AG04450 (cell line): ENCODE data around the gene CASKIN1. TPM values are rescaled to one million over a fixed set of nuclear protein-coding genes. Genes with fewer than 3 reads are reported as not detected.

ENCODE experiments used
- CTCF ChIA-PET: fragments of 300-600, 350-600 bp; formaldehyde crosslinking; extraction: SDS; loops from one replicate; lab custom pipeline; 2022; ENCODE audit warnings: antibody characterized with exemption, inconsistent platforms; lab: Charles Lee
- POLR2A ChIA-PET: fragments of 350-600 bp; formaldehyde crosslinking; extraction: SDS; loops from one replicate; lab custom pipeline; 2021; ENCODE audit warnings: antibody characterized with exemption, inconsistent platforms; lab: Yijun Ruan, JAX
- DNase-seq: peaks from one replicate; pipeline ENCODE4 v3.0.0-alpha.2; 2011; ENCODE audit warnings: low read depth, low spot score
- H3K27ac ChIP-seq: one replicate; pipeline ENCODE4 v1.5.1; 2012; ENCODE audit warnings: low read depth, low read length, control low read depth
- H3K27me3 ChIP-seq: one replicate; pipeline ENCODE4 v1.6.0; 2012; ENCODE audit warnings: low read length; ENCODE audit not compliant: control insufficient read depth, insufficient read depth
- H3K4me3 ChIP-seq: 2 replicates; pipeline ENCODE4 v1.5.1; 2011; ENCODE audit warnings: mild to moderate bottlenecking, low read depth, low read length, control low read depth
- H3K9me3 ChIP-seq: 2 replicates; pipeline ENCODE4 v1.5.1; 2012; ENCODE audit warnings: low read length; ENCODE audit not compliant: control insufficient read depth, insufficient read depth
- CTCF ChIP-seq: IDR thresholded peaks from 2 replicates; pipeline ENCODE4 v1.5.1; 2011; ENCODE audit warnings: low read depth, low read length, control low read depth, inconsistent platforms
- polyA plus RNA-seq: library from polyadenylated mRNA; depleted of rRNA; stranded (reverse); fragments of >200 nt; gene quantifications from 2 replicates; pipeline ENCODE4 v1.2.3, GENCODE V29; 2011

CASKIN1 gene
- polyA plus RNA-seq, 1 experiment, result 0.02 TPM

GRCh38 chr16:2154533-2155090 is 41.8 kb downstream of the CASKIN1 start:
- ChIA-PET CTCF (interaction anchor here (1.0 to 5.2 kb wide), 4 partner anchors 12 to 150 kb away, joined by 3 to 21 read pairs (median 6); no protein-coding TSS in a partner anchor), POLR2A (interaction anchor here (0.7 to 2.3 kb wide), 30 partner anchors 8 to 372 kb away, joined by 3 to 34 read pairs (median 10); partner anchors contain the start of genes CASKIN1, ECI1, MLST8 and NTHL1)
- Histone ChIP-seq H3K27ac (peak overlapping the region; percentile 73), H3K27me3 (no peaks in the 10 kb centered on the region), H3K4me3 (peak overlapping the region; percentile 99), H3K9me3 (no peaks in the 10 kb centered on the region; the same call in 1 of the 2 replicates)
- DNase-seq, result no peak
- TF ChIP-seq CTCF, result no peak

DNA sequence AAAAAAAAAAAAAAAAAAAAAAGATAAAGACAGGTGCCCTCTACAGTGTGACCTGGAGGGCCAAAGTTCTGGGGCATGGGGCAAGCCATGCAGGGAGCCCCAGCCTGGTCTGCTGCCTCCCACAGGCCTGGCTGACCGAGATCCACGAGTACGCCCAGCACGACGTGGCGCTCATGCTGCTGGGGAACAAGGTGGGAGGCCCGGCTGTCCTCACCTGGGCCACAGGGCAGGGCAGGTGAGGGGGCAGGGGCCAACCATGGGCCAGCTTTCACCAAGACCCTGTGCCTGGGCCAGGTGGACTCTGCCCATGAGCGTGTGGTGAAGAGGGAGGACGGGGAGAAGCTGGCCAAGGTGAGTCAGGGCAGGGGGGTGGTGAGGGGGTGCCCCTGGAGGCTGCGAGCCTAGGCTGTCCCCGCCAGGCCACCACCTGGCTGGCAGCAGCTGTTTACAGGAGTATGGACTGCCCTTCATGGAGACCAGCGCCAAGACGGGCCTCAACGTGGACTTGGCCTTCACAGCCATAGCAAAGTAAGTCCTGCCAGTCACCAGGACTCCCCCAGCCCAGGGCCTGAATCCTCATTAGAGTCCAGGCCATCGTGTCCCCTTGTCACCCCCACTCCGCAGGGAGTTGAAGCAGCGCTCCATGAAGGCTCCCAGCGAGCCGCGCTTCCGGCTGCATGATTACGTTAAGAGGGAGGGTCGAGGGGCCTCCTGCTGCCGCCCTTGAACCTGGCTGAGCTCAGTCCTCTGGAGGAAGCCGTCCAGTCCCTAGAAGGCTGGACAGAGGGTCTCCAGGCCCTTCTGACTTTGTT is 43.5 kb downstream of the CASKIN1 start:
- no peaks in the 10 kb centered on the region for H3K27me3 ChIP-seq
- TF ChIP-seq CTCF, result no peak
- no peaks in the 10 kb centered on the region; the same call in 1 of the 2 replicates for H3K9me3 ChIP-seq
- ChIA-PET CTCF (interaction anchor here (0.9 to 5.2 kb wide), 6 partner anchors 13 to 224 kb away, joined by 3 to 21 read pairs (median 4); no protein-coding TSS in a partner anchor), POLR2A (interaction anchor here (0.6 to 1.8 kb wide), 4 partner anchors 61 to 188 kb away, joined by 3 to 6 read pairs (median 4); partner anchors contain the start of genes PGP and RPS2)
- DNase-seq, result no peak
- H3K27ac ChIP-seq, result peak overlapping the region; percentile 65
- peak overlapping the region; percentile 99 for H3K4me3 ChIP-seq

DNA sequence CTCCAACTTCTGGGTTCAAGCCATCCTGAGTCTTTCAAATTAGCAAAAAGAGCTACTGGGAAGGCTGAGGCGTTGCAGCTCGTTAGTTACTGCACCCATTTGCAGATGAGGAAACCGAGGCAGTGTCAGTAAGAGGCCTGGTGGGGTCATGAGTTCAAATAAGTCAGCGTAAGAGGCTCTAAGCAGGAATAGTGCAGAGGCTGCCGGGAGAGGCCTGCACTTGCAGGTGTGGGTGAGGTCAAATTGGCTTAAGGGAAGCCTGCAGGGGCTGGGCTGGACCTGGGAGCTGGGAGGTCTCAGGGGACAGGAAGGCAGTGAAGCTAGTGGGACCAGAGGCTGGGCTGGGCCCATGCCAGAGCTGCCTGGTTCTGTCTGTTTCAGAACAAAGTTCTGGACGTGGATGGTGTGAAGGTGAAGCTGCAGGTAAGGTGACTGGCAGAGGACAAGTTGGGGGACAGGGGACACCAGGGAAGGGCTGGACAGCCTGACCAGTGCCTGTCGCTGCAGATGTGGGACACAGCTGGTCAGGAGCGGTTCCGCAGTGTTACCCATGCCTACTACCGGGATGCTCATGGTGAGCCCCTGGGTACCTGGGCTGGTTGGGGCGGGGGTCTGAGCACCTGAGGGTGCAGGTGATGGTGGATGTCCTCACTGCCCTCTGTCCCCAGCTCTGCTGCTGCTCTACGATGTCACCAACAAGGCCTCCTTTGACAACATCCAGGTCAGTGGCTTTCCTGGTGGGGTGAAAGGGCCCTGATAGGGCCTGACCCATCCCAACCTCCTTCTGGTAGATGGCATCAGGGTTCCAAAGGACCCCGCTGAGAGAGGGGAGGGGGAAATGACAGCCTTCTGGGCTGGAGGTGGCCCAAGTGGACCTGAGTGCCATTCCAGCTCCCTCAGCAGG is 45.0 kb downstream of the CASKIN1 start:
- DNase-seq, result no peak
- no peaks in the 10 kb centered on the region; the same call in 1 of the 2 replicates for H3K9me3 ChIP-seq
- H3K4me3 ChIP-seq, result peak overlapping the region; percentile 15
- no peaks in the 10 kb centered on the region for H3K27me3 ChIP-seq
- TF ChIP-seq CTCF, result no peak
- POLR2A ChIA-PET, result interaction anchor here (1.1 kb wide), 1 partner anchor 187 kb away, joined by 4 read pairs; the partner anchor contains the start of gene RPS2
- CTCF ChIA-PET, result interaction anchor here (5.2 kb wide), 1 partner anchor 11 kb away, joined by 21 read pairs; no protein-coding TSS in a partner anchor
- peak overlapping the region; percentile 57 for H3K27ac ChIP-seq

DNA sequence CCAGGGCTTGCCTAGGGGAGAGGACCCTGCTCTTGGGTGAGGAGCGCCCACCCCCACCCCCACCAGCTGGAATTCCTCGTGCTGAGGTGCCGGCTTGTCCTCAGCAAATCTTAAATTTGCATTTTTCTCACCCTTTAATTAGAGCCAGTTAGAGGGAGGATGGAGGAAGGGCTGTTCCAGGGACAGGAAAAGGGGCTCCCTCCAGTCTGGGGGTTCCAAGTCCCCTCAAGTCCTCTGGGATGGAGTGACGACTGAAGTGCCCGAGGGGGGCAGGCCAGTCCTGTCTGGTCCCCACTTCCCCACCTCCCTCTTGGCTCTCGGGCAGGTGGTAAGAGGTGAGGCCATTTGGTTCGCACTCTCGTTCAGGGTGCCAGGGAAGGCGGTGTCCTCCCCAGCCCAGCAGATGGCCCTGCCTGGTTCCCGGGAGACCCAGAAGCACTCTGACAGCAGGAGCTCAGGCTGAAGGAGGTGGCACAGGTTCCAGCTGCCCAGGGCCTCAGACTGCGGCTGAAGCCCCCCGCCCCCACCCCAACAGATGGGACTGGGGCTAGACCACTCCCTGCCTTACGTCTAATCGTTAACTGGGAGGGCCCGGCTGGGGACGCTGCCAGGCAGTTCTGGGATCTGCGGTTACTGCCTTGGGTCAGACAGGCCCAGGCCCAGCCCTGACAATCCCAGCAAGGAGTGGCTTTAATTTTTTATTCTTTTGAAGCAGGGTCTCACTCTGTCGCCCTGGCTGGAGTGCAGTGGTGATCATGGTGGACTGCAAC is 45.8 kb downstream of the CASKIN1 start:
- H3K27ac ChIP-seq, result peak overlapping the region; percentile 57
- CTCF ChIA-PET, result interaction anchor here (5.2 kb wide), 1 partner anchor 10 kb away, joined by 21 read pairs; no protein-coding TSS in a partner anchor
- no peaks in the 10 kb centered on the region for H3K27me3 ChIP-seq
- no peaks in the 10 kb centered on the region; the same call in 1 of the 2 replicates for H3K9me3 ChIP-seq
- no peak for DNase-seq
- H3K4me3 ChIP-seq, result peak overlapping the region; percentile 13; the same call in 1 of the 2 replicates
- TF ChIP-seq CTCF, result no peak
- POLR2A ChIA-PET, result interaction anchor here (1.1 kb wide), 1 partner anchor 186 kb away, joined by 4 read pairs; the partner anchor contains the start of gene RPS2
